ENCODE data around the gene GLYATL3.

GLYATL3 gene

GRCh38 chr6:49548613-49549304 is 49.0 kb downstream of the GLYATL3 start:
- DNase-seq: no peak

GRCh38 chr6:49549691-49550491 is 50.2 kb downstream of the GLYATL3 start:
- no peak for DNase-seq

GRCh38 chr6:49550492-49551077 is 50.9 kb downstream of the GLYATL3 start, which contains the start of gene C6orf141:
Gene C6orf141 (plus strand): TSS chr6:49550668. CDS start chr6:49550793, 125 bp downstream.
- no peak for DNase-seq

GRCh38 chr6:49551078-49551865 is 51.5 kb downstream of the GLYATL3 start:
- DNase-seq: no peak

GRCh38 chr6:49551866-49552129 is 52.1 kb downstream of the GLYATL3 start:
- no peak for DNase-seq

GRCh38 chr6:49552596-49552995 is 52.9 kb downstream of the GLYATL3 start:
- DNase-seq: no peak

GRCh38 chr6:49553384-49553783 is 53.7 kb downstream of the GLYATL3 start:
- peak in 1 of 2 experiments; percentile 42 for DNase-seq

GRCh38 chr6:49555951-49556350 is 56.2 kb downstream of the GLYATL3 start:
- DNase-seq: no peak

- peak; percentile 77 to 93 for DNase-seq
These were observed 56.7 kb downstream of the GLYATL3 start for GRCh38 chr6:49556429-49556837.

- no peak for DNase-seq
These were observed 57.5 kb downstream of the GLYATL3 start for GRCh38 chr6:49557177-49557576.

- no peak for DNase-seq
These were observed 58.5 kb downstream of the GLYATL3 start for GRCh38 chr6:49558238-49558637.

- DNase-seq: no peak
These were observed 63.5 kb downstream of the GLYATL3 start for GRCh38 chr6:49563006-49563886.

- no peak for DNase-seq
These were observed 64.8 kb downstream of the GLYATL3 start for GRCh38 chr6:49564552-49564951.

- no peak for DNase-seq
These were observed 65.5 kb downstream of the GLYATL3 start for GRCh38 chr6:49565261-49565660.

- peak in 1 of 2 experiments; percentile 78 for DNase-seq
These were observed 66.1 kb downstream of the GLYATL3 start for GRCh38 chr6:49565855-49566254.

GRCh38 chr6:49570474-49571079 is 70.9 kb downstream of the GLYATL3 start:
- DNase-seq: peak; percentile 26 to 65

- no peak for DNase-seq
These were observed 76.9 kb downstream of the GLYATL3 start for GRCh38 chr6:49576618-49577017.
